GM12891 (cell line): ENCODE measurements around the gene SDSL.

ENCODE experiments used
- POLR2AphosphoS5 ChIP-seq: IDR thresholded peaks from 2 replicates; pipeline ENCODE4 v1.6.1; 2011; ENCODE audit warnings: low read depth, low read length, control low read depth
- SPI1 ChIP-seq: IDR thresholded peaks from 2 replicates; pipeline ENCODE4 v1.6.1; 2011; ENCODE audit warnings: low read depth, low read length, control low read depth

DNA sequence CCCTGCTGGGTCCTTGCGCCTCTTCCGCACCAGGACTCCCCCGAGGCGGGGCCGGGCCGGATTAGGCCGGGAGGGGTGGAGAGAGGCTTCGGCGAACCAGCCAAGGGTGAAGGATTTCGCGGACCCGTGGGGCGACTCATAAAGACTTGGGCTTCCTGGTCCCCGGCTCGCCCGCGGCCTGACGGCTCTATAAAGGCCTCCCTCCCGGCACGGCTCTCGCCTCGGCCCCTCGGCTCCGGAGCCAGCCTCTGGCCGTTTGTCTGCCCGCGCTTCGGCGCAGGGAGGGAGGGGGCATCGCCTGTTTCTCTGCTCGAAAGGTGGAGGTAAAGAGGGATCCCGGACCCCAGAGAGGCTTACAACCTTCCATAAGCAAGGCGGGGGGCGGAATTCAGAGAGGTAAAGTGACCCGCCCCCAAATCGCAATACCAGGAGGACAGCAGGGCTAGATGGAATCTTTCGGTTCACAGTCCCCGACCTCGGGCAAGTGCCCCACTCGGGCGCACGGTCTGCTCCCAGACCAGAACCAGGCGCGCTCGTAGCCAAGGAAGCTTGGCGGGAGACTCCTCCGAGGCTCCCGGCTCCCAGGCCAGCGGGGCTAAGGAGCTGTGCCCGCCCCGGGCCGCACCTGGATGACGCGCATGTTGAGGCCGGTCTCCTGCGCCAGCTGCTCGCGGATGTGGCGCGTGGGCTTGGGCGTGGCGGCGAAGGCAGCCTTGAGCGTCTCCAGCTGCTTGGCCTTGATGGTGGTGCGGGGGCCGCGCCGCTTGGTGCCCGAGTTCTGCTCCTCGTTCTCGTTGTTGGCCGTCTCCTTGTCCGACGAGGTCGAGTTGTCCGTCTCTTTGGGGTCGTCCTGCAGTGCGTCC is 45.6 kb downstream of the SDSL start:
- TF ChIP-seq POLR2AphosphoS5 (no peak), SPI1 (no peak)
